ENCODE data around the gene RANBP9. TPM values are rescaled to one million over a fixed set of nuclear protein-coding genes. Genes with fewer than 3 reads are reported as not detected.

Gene RANBP9
- total RNA-seq, 1 donor from 2014 or later: 42.1 TPM

GRCh38 chr6:13579911-13580310 lies 131.7 kb downstream of the RANBP9 start:
- H3K79me2 ChIP-seq (ENCODE audit: insufficient read depth, low read length): no peaks in the 10 kb centered on the region
- no peak for TF ChIP-seq CTCF (IDR thresholded peaks at IDR 0.05; ENCODE audit: insufficient read depth, low read depth, low read length)
- TF ChIP-seq EZH2 (IDR thresholded peaks at IDR 0.05; ENCODE audit: insufficient read depth, low read length): no peak
- H3K9me3 ChIP-seq (ENCODE audit: insufficient read depth, low read depth, low read length): no peaks in the 10 kb centered on the region
- peaks cover under 1% of the 10 kb centered on the region for H3K4me1 ChIP-seq (ENCODE audit: insufficient read depth, low read length)
- DNase-seq (ENCODE audit: low read depth): no peak
- H2AFZ ChIP-seq (ENCODE audit: low read depth, low read length): no peak overlapping the region
- no peak overlapping the region for H3K4me3 ChIP-seq (ENCODE audit: insufficient read depth, low read depth, low read length)
- H3K4me1 Mint-ChIP-seq (ENCODE audit: low read depth, unreplicated experiment): no peaks in the 10 kb centered on the region
- H3K4me3 Mint-ChIP-seq (ENCODE audit: unreplicated experiment): no peak overlapping the region
- no peak overlapping the region for H3K9ac ChIP-seq (ENCODE audit: low read length)
- no peaks in the 10 kb centered on the region for H3K36me3 ChIP-seq (ENCODE audit: insufficient read depth, low read length)
- peaks cover 2% of the 10 kb centered on the region for H3K9me3 Mint-ChIP-seq (ENCODE audit: unreplicated experiment)
- no peaks in the 10 kb centered on the region for H3K27me3 Mint-ChIP-seq (ENCODE audit: low read depth, unreplicated experiment)
- FAIRE-seq: no peak
- no peak overlapping the region for H3K27ac ChIP-seq (ENCODE audit: low read depth, low read length)
- peaks cover 18% of the 10 kb centered on the region for H3K36me3 Mint-ChIP-seq (ENCODE audit: low read depth, unreplicated experiment)
- H3K27ac Mint-ChIP-seq (ENCODE audit: unreplicated experiment): no peak overlapping the region
- no peaks in the 10 kb centered on the region for H3K27me3 ChIP-seq (ENCODE audit: insufficient read depth, low read length)
- H4K20me1 ChIP-seq (ENCODE audit: insufficient read depth, low read length): no peaks in the 10 kb centered on the region
- H3K4me2 ChIP-seq (ENCODE audit: low read length): no peak overlapping the region

DNA sequence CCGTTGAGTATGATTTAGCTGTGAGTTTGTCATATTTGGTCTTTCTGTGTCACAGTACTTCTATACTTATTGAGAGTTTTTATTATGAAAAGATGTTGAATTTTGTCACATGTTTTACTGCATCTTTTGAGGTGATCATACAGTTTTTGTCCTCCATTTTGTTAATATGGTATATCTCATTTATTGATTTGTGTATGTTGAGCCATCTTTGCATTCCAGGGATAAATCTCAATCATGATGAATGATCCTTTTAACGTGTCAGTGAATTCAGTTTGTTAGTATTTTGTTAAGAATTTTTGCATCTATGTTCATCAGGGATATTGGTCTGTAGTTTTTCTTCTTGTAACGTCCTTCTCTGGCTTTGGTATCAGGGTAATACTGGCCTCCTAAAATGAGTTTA lies 133.7 kb downstream of the RANBP9 start:
- DNase-seq (ENCODE audit: low read depth) (no peak), FAIRE-seq (peak; percentile 5)
- H3K27ac Mint-ChIP-seq (ENCODE audit: unreplicated experiment): no peak overlapping the region
- Histone ChIP-seq H3K9ac (ENCODE audit: low read length) (no peak overlapping the region), H3K4me1 (ENCODE audit: insufficient read depth, low read length) (peaks cover 11% of the 10 kb centered on the region), H3K4me3 (ENCODE audit: insufficient read depth, low read depth, low read length) (no peak overlapping the region), H2AFZ (ENCODE audit: low read depth, low read length) (no peak overlapping the region), H3K36me3 (ENCODE audit: insufficient read depth, low read length) (no peaks in the 10 kb centered on the region), H3K79me2 (ENCODE audit: insufficient read depth, low read length) (peaks cover 3% of the 10 kb centered on the region), H4K20me1 (ENCODE audit: insufficient read depth, low read length) (no peaks in the 10 kb centered on the region), H3K27ac (ENCODE audit: low read depth, low read length) (no peak overlapping the region), H3K4me2 (ENCODE audit: low read length) (no peak overlapping the region), H3K27me3 (ENCODE audit: insufficient read depth, low read length) (no peaks in the 10 kb centered on the region), H3K9me3 (ENCODE audit: insufficient read depth, low read depth, low read length) (no peaks in the 10 kb centered on the region)
- TF ChIP-seq CTCF (IDR thresholded peaks at IDR 0.05; ENCODE audit: insufficient read depth, low read depth, low read length) (no peak), EZH2 (IDR thresholded peaks at IDR 0.05; ENCODE audit: insufficient read depth, low read length) (no peak)
- peaks cover 2% of the 10 kb centered on the region for H3K9me3 Mint-ChIP-seq (ENCODE audit: unreplicated experiment)
- no peaks in the 10 kb centered on the region for H3K27me3 Mint-ChIP-seq (ENCODE audit: low read depth, unreplicated experiment)
- H3K4me1 Mint-ChIP-seq (ENCODE audit: low read depth, unreplicated experiment): peaks cover 5% of the 10 kb centered on the region
- H3K36me3 Mint-ChIP-seq (ENCODE audit: low read depth, unreplicated experiment): peaks cover 12% of the 10 kb centered on the region
- peak overlapping the region; percentile 6 for H3K4me3 Mint-ChIP-seq (ENCODE audit: unreplicated experiment)

GRCh38 chr6:13576017-13576416 lies 135.6 kb downstream of the RANBP9 start:
- Mint-ChIP-seq H3K4me1 (ENCODE audit: low read depth, unreplicated experiment) (peaks cover 5% of the 10 kb centered on the region), H3K4me3 (ENCODE audit: unreplicated experiment) (no peak overlapping the region), H3K36me3 (ENCODE audit: low read depth, unreplicated experiment) (peaks cover 8% of the 10 kb centered on the region), H3K27me3 (ENCODE audit: low read depth, unreplicated experiment) (no peaks in the 10 kb centered on the region), H3K27ac (ENCODE audit: unreplicated experiment) (no peak overlapping the region), H3K9me3 (ENCODE audit: unreplicated experiment) (peaks cover 2% of the 10 kb centered on the region)
- Histone ChIP-seq H3K9ac (ENCODE audit: low read length) (no peak overlapping the region), H3K4me1 (ENCODE audit: insufficient read depth, low read length) (peaks cover 11% of the 10 kb centered on the region), H2AFZ (ENCODE audit: low read depth, low read length) (no peak overlapping the region), H3K27ac (ENCODE audit: low read depth, low read length) (no peak overlapping the region), H3K4me2 (ENCODE audit: low read length) (no peak overlapping the region), H4K20me1 (ENCODE audit: insufficient read depth, low read length) (no peaks in the 10 kb centered on the region), H3K4me3 (ENCODE audit: insufficient read depth, low read depth, low read length) (no peak overlapping the region), H3K79me2 (ENCODE audit: insufficient read depth, low read length) (peaks cover 3% of the 10 kb centered on the region), H3K9me3 (ENCODE audit: insufficient read depth, low read depth, low read length) (no peaks in the 10 kb centered on the region), H3K27me3 (ENCODE audit: insufficient read depth, low read length) (no peaks in the 10 kb centered on the region), H3K36me3 (ENCODE audit: insufficient read depth, low read length) (no peaks in the 10 kb centered on the region)
- DNase-seq (ENCODE audit: low read depth) (no peak), FAIRE-seq (no peak)
- no peak for TF ChIP-seq EZH2 (IDR thresholded peaks at IDR 0.05; ENCODE audit: insufficient read depth, low read length)
- no peak for TF ChIP-seq CTCF (IDR thresholded peaks at IDR 0.05; ENCODE audit: insufficient read depth, low read depth, low read length)
